ENCODE measurements around the gene WWC2. TPM values are rescaled to one million over a fixed set of nuclear protein-coding genes. Genes with fewer than 3 reads are reported as not detected.
"Not testable (repeated sequence)": the region's sequence is repeated elsewhere in the genome, so short reads cannot be mapped to it uniquely, and the experiment has no call there.

WWC2 gene
- total RNA-seq, 1 experiment from 2014 or later = 39.0 TPM

DNA sequence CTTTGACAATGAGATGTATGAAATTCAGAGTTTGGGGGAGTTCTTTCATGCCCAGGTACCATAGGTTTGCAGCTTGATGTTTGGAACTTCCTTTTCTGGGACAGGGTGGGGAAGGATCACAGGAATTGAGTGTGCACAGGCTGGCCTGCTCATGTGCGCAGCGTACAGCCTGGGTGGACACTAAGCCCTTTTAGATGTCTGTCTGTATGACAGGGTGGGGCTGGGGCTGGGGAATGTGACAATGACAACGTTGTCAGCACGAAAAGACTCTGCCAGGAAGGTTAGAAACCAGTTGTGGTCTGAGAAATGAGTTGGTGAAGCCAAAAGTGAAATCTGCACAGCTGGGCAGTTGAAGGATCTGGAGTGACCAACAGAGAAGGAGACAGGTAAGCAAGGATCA, 47.4 kb downstream of the WWC2 start:
- no TSS peak for BruUV-seq (replicated peaks)
- CTCF ChIA-PET = no interaction called here
- Mint-ChIP-seq H3K4me3 (ENCODE audit: low read depth, unreplicated experiment) (no peak overlapping the region), H3K9me3 (ENCODE audit: low read depth, unreplicated experiment) (no peaks in the 10 kb centered on the region), H3K4me1 (ENCODE audit: low read depth, unreplicated experiment) (peaks cover 28% of the 10 kb centered on the region), H3K27ac (ENCODE audit: unreplicated experiment) (no peak overlapping the region), H3K27me3 (ENCODE audit: unreplicated experiment) (no peaks in the 10 kb centered on the region), H3K36me3 (ENCODE audit: insufficient read depth, unreplicated experiment) (no peaks in the 10 kb centered on the region)
- no peak for DNase-seq
- TF ChIP-seq, protein P1, sequence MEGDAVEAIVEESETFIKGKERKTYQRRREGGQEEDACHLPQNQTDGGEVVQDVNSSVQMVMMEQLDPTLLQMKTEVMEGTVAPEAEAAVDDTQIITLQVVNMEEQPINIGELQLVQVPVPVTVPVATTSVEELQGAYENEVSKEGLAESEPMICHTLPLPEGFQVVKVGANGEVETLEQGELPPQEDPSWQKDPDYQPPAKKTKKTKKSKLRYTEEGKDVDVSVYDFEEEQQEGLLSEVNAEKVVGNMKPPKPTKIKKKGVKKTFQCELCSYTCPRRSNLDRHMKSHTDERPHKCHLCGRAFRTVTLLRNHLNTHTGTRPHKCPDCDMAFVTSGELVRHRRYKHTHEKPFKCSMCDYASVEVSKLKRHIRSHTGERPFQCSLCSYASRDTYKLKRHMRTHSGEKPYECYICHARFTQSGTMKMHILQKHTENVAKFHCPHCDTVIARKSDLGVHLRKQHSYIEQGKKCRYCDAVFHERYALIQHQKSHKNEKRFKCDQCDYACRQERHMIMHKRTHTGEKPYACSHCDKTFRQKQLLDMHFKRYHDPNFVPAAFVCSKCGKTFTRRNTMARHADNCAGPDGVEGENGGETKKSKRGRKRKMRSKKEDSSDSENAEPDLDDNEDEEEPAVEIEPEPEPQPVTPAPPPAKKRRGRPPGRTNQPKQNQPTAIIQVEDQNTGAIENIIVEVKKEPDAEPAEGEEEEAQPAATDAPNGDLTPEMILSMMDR (IDR thresholded peaks at IDR 0.05; ENCODE audit: unreplicated experiment) = no peak
- intact Hi-C loops (cut with micrococcal nuclease; ENCODE audit: unreplicated experiment) = no loop called here

DNA sequence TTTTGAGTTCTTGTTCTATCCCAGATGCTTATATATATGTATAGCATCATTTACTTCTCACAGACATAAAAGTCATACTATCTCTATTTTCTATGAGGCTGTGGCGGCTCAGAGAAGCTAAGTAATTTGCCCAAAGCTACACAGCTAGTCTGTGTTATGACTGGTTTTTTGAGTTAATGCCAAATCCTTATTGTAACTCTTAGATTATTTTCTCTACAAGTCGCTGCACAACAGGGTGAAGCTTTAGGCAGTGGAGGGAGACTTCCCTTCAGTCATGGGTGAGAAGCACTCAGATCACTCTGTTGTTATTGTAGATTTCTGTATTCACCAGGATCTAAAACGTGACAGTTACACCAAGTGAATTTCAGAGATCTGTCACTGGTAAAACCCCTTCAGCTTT, 48.1 kb downstream of the WWC2 start:
- TF ChIP-seq, protein P1 (IDR thresholded peaks at IDR 0.05; ENCODE audit: unreplicated experiment) = no peak
- Mint-ChIP-seq H3K4me1 (ENCODE audit: low read depth, unreplicated experiment) (peaks cover 23% of the 10 kb centered on the region), H3K9me3 (ENCODE audit: low read depth, unreplicated experiment) (no peaks in the 10 kb centered on the region), H3K27me3 (ENCODE audit: unreplicated experiment) (no peaks in the 10 kb centered on the region), H3K27ac (ENCODE audit: unreplicated experiment) (no peak overlapping the region), H3K36me3 (ENCODE audit: insufficient read depth, unreplicated experiment) (no peaks in the 10 kb centered on the region), H3K4me3 (ENCODE audit: low read depth, unreplicated experiment) (no peak overlapping the region)
- CTCF ChIA-PET = no interaction called here
- no peak for DNase-seq
- intact Hi-C loops (cut with micrococcal nuclease; ENCODE audit: unreplicated experiment) = no loop called here
- no TSS peak for BruUV-seq (replicated peaks)

DNA sequence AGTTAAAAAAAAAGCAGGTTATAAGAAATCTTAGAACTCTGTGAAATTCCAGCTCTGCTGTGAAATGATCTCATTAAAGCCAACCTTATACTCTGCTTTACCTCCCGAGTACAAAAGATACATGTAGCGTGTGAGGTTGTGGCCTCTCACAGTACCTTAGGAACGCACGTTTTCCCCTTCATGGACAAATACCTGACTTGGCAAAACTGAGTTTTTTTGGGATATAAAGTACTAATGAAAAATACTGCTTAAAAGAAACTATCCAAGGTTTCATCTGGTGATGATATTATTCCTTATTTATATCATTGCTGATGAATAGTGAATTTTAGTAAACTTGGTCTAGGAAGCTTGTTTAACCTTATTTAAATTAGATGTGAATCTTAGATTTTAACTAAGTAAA, 48.9 kb downstream of the WWC2 start:
- Mint-ChIP-seq H3K9me3 (ENCODE audit: low read depth, unreplicated experiment) (no peaks in the 10 kb centered on the region), H3K4me1 (ENCODE audit: low read depth, unreplicated experiment) (peaks cover 19% of the 10 kb centered on the region), H3K27ac (ENCODE audit: unreplicated experiment) (no peak overlapping the region), H3K4me3 (ENCODE audit: low read depth, unreplicated experiment) (no peak overlapping the region), H3K36me3 (ENCODE audit: insufficient read depth, unreplicated experiment) (no peaks in the 10 kb centered on the region), H3K27me3 (ENCODE audit: unreplicated experiment) (no peaks in the 10 kb centered on the region)
- no TSS peak for BruUV-seq (replicated peaks)
- intact Hi-C loops (cut with micrococcal nuclease; ENCODE audit: unreplicated experiment) = no loop called here
- TF ChIP-seq, protein P1 (IDR thresholded peaks at IDR 0.05; ENCODE audit: unreplicated experiment) = no peak
- CTCF ChIA-PET = no interaction called here
- no peak for DNase-seq

DNA sequence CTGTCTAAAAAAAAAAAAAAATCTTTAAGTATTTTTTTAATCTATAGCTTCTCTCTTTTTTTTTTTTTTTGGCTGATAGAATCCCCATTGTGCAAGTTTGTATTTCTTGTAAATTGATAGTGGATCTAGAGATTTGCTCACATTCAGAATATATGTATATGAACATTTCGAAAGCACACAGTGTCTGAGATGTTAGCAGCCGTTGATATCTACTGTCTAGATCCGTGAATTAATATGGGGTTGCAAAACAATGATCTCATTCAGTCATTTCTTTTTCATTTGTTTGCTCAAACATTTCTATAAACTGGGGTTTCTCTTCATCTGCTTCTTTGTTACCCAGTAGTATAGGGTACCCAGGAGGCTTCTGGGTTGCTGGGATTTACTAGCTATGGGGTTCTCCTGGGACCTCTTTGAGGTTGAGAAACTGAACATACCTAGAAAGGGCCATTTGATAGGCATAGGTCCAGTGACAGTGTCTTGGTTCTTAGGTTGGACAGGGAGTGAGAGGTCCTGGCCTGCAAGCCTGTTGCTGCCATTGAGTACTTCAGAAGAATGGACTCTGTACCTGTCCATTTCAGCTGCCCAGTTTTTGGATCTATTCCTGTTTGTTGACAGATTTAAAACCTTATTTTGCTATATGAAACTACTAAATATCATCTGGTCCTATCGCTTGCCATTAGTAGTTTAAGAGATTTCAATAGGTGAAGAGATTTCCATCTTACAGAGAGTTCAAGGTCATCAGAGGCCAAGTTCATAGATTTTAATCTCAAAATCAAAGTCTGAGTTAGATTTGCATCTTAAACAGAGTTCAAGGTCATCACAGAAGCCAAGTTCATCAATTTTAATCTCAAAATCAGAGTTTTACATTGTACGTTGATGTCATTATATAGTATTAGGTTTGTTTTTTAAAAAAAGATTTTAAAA, 50.8 kb downstream of the WWC2 start:
- H3K4me1 Mint-ChIP-seq (ENCODE audit: low read depth, unreplicated experiment) = peaks cover 23% of the 10 kb centered on the region
- CTCF ChIA-PET = interaction anchor here (0.6 kb wide), 1 partner anchor 289 kb away, joined by 3 read pairs; no protein-coding TSS in a partner anchor
- H3K27ac Mint-ChIP-seq (ENCODE audit: unreplicated experiment) = no peak overlapping the region

DNA sequence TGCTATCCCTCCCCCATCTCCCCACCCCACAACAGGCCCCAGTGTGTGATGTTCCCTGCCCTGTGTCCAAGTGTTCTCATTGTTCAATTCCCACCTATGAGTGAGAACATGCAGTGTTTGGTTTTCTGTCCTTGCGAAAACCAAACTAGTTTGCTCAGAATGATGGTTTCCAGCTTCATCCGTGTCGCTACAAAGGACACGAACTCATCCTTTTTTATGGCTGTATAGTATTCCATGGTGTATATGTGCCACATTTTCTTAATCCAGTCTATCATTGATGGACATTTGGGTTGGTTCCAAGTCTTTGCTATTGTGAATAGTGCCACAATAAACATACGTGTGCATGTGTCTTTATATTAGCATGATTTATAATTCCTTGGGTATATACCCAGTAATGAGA, 51.6 kb downstream of the WWC2 start:
- H3K4me3 Mint-ChIP-seq (ENCODE audit: low read depth, unreplicated experiment); intact Hi-C loops (cut with micrococcal nuclease; ENCODE audit: unreplicated experiment); H3K27ac Mint-ChIP-seq (ENCODE audit: unreplicated experiment); H3K9me3 Mint-ChIP-seq (ENCODE audit: low read depth, unreplicated experiment); H3K27me3 Mint-ChIP-seq (ENCODE audit: unreplicated experiment); BruUV-seq (replicated peaks); DNase-seq; H3K36me3 Mint-ChIP-seq (ENCODE audit: insufficient read depth, unreplicated experiment); CTCF ChIA-PET: not testable (repeated sequence)
- peaks cover 31% of the 10 kb centered on the region for H3K4me1 Mint-ChIP-seq (ENCODE audit: low read depth, unreplicated experiment)

More for the DNA sequence above, 50.8 kb downstream of the WWC2 start:
- intact Hi-C loops (cut with micrococcal nuclease; ENCODE audit: unreplicated experiment) = no loop called here
- TF ChIP-seq, protein P1 (IDR thresholded peaks at IDR 0.05; ENCODE audit: unreplicated experiment) = no peak
- no peaks in the 10 kb centered on the region for H3K27me3 Mint-ChIP-seq (ENCODE audit: unreplicated experiment)
- no TSS peak for BruUV-seq (replicated peaks)
- no peaks in the 10 kb centered on the region for H3K9me3 Mint-ChIP-seq (ENCODE audit: low read depth, unreplicated experiment)
- H3K36me3 Mint-ChIP-seq (ENCODE audit: insufficient read depth, unreplicated experiment) = peaks cover 2% of the 10 kb centered on the region
- no peak overlapping the region for H3K4me3 Mint-ChIP-seq (ENCODE audit: low read depth, unreplicated experiment)
- no peak for DNase-seq

DNA sequence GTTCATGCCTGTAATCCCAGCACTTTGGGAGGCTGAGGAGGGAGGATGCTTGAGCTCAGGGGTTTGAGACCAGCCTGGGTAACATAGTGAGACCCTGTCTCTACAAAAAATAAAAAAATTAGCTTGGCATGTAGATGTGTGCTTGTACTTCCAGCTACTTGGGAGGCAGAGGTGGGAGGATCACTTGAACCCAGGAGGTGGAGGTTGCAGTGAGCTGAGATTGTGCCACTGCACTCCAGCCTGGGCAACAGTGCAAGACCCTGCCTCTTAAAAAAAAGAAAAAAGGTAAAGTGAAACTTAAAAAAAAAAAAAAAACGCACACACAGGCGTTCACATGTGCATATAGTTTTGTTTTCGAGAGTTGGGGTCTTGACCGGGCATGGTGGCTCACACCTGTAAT, 53.2 kb downstream of the WWC2 start:
- not testable (repeated sequence) for H3K4me3 Mint-ChIP-seq (ENCODE audit: low read depth, unreplicated experiment)
- CTCF ChIA-PET = interaction anchor here (1.1 kb wide), 1 partner anchor 9 kb away, joined by 4 read pairs; no protein-coding TSS in a partner anchor
- peaks cover 31% of the 10 kb centered on the region for H3K4me1 Mint-ChIP-seq (ENCODE audit: low read depth, unreplicated experiment)

More for the DNA sequence above, 53.2 kb downstream of the WWC2 start:
- intact Hi-C loops (cut with micrococcal nuclease; ENCODE audit: unreplicated experiment); H3K36me3 Mint-ChIP-seq (ENCODE audit: insufficient read depth, unreplicated experiment); H3K27me3 Mint-ChIP-seq (ENCODE audit: unreplicated experiment); H3K27ac Mint-ChIP-seq (ENCODE audit: unreplicated experiment); H3K9me3 Mint-ChIP-seq (ENCODE audit: low read depth, unreplicated experiment); BruUV-seq (replicated peaks); DNase-seq: not testable (repeated sequence)
